ENCODE measurements around the gene SRP54.
"Not testable (repeated sequence)": the region's sequence is repeated elsewhere in the genome, so short reads cannot be mapped to it uniquely, and the experiment has no call there.

SRP54 gene

DNA sequence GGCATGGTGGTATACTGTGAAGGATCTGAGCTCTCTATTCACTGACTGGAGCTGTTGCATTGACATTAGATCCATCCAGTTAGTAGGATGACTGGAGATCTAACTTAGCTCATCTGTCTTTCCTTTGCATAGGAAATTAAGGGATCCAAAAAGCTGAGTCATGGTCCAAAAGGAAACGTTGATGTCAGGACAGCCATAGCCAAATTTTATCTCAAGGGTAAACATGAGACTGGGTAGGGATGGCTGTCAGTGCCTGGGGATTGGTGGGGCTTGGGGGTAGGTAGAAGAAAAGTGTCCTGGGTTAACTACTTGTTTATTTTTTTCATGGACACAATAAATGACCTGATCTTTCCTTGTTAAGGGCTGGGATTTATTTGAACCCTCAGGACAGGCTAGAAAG lies 67.9 kb downstream of the SRP54 start:
- DNase-seq: no peak

DNA sequence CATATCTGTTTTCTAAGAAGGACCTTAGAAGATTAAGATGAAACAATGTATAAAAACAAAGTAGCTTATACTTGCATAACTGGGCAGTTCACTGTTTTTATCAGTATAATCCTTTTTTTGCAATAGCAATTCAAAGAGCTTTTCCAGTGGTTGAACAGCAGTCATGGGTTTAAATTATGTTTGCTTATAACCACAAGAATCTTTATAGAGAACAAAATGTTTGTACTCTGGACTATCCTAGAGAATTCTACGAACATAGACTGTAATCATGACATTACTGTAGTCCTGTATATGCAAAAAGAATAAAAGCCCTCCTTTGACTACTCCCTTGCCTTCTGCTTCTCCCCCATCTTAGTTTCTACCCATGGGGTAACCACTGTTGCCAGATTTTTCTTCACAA lies 69.0 kb downstream of the SRP54 start:
- DNase-seq: no peak

DNA sequence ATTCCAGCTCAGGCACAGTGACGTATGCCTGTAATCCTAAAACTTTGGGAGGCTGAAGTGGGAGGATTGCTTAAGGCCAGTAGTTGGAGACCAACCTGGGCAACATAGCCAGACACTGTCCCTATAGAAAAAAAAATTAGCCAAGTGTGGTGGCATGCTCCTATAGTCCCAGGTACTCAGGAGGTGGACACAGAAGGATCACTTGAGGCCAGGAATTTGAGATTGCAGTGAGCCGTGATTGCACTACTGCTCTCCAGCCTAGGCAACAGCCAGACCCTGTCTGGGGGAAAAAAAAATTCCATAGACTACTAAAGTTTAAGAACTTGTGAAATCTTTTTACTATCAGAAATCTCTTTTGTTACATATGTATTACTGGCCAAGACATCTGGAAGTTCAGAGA lies 69.8 kb downstream of the SRP54 start:
- no peak for DNase-seq

DNA sequence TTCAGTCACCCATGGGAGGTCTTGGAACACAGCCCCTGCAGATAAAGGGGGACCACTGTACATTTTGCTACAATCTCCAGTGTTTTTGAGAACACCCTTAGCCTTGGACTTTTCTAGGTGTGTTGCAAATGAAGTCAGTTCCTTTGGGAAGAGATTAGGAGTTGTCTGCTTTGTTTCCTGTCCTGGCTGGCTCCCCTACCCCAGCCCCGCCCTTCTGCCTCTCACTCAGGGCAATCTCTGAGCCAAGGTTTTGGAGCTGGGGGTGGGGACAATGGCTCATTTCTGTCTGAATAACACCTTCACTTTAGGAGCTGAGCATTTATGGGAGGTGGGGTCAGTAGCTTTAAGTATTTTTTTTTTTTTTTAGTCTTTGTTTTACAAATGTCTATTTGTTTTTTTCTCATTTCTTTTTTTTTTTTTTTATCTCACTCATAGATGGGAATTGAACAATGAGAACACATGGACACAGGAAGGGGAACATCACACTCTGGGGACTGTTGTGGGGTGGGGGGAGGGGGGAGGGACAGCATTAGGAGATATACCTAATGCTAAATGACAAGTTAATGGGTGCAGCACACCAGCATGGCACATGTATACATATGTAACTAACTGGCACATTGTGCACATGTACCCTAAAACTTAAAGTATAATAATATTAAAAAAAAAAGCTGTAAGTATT lies 78.5 kb downstream of the SRP54 start:
- DNase-seq: not testable (repeated sequence)

DNA sequence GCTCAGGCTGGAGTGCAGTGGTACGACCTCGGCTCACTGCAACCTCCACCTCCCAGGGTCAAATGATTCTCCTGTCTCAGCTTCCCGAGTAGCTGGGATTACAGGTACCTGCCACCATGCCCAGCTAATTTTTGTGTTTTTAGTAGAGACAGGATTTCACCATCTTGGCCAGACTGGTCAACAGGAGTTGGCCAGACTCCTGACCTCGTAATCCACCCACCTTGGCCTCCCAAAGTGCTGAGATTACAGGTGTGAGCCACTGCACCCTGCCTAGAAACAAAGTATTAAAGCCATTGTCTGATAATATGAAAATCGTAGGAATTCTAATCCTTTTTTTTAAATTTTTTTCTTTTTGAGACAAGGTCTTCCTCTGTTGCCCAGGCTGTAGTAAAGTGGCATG lies 82.9 kb downstream of the SRP54 start:
- DNase-seq: not testable (repeated sequence)

DNA sequence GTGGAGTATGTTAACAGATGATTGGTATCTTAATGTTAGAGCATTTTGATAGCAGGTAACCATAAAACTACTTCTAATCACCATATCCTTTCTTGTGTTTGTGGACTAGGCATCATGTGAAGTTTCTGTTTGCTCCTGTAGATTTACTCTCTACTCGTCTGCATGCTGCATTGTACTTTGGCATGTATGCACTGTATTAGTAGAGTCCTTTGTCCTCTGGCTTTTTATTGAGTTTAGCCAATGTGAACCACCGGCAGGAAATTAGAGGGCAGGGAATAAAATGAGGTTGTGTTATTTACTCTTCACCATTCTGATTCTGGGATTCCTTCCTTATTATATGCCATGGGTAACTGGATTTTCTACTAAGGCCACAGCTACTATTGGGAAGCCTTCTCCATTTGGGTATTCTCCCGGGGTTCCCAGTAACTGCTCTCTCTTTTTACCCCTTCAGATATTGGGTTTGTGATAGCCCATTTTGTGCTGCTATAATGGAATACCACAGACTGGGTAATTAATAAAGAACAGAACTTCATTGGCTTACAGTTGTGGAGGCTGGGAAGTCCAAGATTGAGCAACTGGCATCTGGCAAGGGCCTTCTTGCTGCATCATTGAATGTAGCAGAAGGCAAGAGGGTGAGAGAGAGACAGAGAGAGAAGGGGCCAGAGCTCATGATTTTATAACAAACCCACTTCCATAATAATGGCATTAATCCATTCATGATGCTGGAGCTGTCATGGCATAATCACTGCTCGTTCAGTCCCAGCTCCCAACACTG lies 85.6 kb downstream of the SRP54 start:
- no peak for DNase-seq

DNA sequence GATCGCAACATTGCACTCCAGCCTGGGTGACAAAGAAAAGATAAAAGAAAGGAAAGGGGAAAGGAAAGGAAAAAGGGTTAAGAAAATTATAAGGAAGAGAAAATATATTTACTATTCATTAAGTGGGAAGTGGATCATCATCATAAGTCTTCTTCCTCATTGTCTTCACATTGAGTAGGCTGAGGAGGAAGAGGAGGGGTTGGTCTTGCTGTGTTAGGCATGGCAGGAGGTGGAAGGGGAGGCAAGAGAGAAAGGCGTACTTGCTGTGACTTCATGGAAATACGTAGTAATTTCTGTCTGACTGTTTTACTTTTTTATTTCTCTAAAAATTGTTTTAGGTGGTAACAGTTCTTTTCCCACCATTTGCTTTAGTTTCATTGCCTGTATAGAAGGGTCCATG lies 89.4 kb downstream of the SRP54 start:
- DNase-seq: no peak

DNA sequence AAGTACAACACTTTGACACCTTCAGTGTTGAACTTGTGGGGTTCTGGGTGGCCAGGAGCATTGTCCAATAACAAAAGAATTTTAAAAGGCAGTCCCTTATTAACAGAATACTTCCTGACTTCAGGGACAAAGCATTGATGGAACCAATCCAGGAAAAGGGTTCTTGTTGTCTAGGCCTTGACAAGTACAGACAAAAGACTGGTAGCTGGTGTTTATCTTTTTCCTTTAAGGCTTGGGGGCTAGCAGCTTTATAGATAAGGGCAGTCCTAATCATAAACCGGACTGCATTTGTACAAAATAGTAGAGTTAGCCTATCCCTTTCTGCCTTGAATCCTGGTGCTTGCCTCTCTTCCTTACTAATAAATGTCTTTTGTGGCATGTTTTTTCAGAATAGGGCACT lies 90.7 kb downstream of the SRP54 start:
- no peak for DNase-seq

DNA sequence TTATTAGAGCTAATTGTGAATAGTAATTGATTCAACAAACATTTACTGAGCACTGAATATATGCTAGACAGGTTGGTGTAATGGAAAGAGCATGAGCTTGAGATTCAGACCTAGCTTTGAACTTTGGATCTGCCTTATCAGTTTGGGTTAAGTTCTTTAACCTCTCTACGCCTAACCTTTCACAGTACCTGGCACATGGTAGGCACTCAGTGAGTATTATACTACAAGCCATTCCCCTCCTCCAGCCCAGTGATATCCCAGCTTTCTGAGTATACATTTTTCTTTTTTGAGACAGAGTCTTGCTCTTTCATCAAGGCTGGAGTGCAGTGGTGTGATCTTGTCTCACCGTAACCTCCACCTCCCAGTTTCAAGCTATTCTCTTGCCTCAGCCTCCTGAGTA lies 95.3 kb downstream of the SRP54 start:
- no peak for DNase-seq

Measured in SW 1271 (cell line).